Measurements from ENCODE around the gene PARD3B. TPM values are rescaled to one million over a fixed set of nuclear protein-coding genes. Genes with fewer than 3 reads are reported as not detected.

Gene PARD3B
- polyA plus RNA-seq, 3 donors: not detected

DNA sequence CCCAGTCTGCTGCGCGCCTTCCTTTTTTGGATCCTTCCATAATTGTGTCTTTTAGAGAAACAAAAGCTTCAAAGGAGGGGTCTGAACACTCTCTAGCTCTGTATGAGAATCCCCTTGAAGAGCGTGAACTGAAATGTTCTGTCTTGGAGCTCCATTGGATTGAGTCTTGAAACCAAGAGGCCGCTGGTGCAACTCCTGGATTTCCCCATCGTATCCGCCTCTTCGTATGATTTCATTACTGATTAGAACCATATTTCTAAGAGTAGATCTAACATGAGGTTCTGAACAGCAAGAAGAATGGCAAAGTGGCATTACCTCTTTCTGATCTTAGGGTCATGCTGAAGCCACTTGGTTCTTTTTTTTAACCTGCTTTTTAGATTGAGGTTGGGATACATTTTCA, 1105.7 kb downstream of the PARD3B start:
- H3K4me3 Mint-ChIP-seq: no peak overlapping the region
- no peak overlapping the region for H3K27ac ChIP-seq (ENCODE audit: low read depth in 1 of 2, low read length in 2 of 2)
- H3K4me2 ChIP-seq (replicated peaks; ENCODE audit: extremely low read depth, low read length, poor library complexity, severe bottlenecking): no peak overlapping the region
- no peaks in the 10 kb centered on the region for H3K36me3 ChIP-seq (replicated peaks in 1 of 2; ENCODE audit: control insufficient read depth in 1 of 2, insufficient read depth in 2 of 2, low read length in 2 of 2)
- intact Hi-C loops (cut with micrococcal nuclease): no loop called here
- no peaks in the 10 kb centered on the region for H3K9me3 ChIP-seq (replicated peaks in 1 of 2; ENCODE audit: control insufficient read depth in 1 of 2, insufficient read depth in 1 of 2, low read length in 2 of 2)
- H3K79me2 ChIP-seq (ENCODE audit: insufficient read depth, low read length): no peaks in the 10 kb centered on the region
- H3K27me3 ChIP-seq (ENCODE audit: control insufficient read depth in 2 of 2, insufficient read depth in 2 of 2, low read length in 2 of 2): peaks cover 2 to 3% of the 10 kb centered on the region in 2 donors
- H3K27ac Mint-ChIP-seq: no peak overlapping the region
- 97% methylated on average over 5 of the region's 7 CpGs for WGBS (ENCODE audit: insufficient coverage)
- H4K20me1 ChIP-seq (ENCODE audit: insufficient read depth, low read length): no peaks in the 10 kb centered on the region
- no peaks in the 10 kb centered on the region for H3K4me1 ChIP-seq (ENCODE audit: control insufficient read depth in 1 of 2, insufficient read depth in 2 of 2, low read length in 2 of 2)
- peaks cover 4% of the 10 kb centered on the region for H3K4me1 Mint-ChIP-seq
- H2AFZ ChIP-seq (ENCODE audit: insufficient read depth, low read depth, low read length, poor library complexity, severe bottlenecking): no peak overlapping the region
- TF ChIP-seq, protein P1, sequence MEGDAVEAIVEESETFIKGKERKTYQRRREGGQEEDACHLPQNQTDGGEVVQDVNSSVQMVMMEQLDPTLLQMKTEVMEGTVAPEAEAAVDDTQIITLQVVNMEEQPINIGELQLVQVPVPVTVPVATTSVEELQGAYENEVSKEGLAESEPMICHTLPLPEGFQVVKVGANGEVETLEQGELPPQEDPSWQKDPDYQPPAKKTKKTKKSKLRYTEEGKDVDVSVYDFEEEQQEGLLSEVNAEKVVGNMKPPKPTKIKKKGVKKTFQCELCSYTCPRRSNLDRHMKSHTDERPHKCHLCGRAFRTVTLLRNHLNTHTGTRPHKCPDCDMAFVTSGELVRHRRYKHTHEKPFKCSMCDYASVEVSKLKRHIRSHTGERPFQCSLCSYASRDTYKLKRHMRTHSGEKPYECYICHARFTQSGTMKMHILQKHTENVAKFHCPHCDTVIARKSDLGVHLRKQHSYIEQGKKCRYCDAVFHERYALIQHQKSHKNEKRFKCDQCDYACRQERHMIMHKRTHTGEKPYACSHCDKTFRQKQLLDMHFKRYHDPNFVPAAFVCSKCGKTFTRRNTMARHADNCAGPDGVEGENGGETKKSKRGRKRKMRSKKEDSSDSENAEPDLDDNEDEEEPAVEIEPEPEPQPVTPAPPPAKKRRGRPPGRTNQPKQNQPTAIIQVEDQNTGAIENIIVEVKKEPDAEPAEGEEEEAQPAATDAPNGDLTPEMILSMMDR (IDR thresholded peaks at IDR 0.05): no peak
- no peaks in the 10 kb centered on the region for H3K9me3 Mint-ChIP-seq
- no peak for DNase-seq
- H3K9ac ChIP-seq (ENCODE audit: insufficient read depth, low read length, poor library complexity, severe bottlenecking): no peak overlapping the region
- no peaks in the 10 kb centered on the region for H3K36me3 Mint-ChIP-seq
- no peak overlapping the region for H3K4me3 ChIP-seq (replicated peaks in 1 of 3; ENCODE audit: low read depth in 2 of 3, low read length in 3 of 3)
- H3K27me3 Mint-ChIP-seq (ENCODE audit: low read depth in 3 of 3): peaks cover 18% of the 10 kb centered on the region in 3 donors

DNA sequence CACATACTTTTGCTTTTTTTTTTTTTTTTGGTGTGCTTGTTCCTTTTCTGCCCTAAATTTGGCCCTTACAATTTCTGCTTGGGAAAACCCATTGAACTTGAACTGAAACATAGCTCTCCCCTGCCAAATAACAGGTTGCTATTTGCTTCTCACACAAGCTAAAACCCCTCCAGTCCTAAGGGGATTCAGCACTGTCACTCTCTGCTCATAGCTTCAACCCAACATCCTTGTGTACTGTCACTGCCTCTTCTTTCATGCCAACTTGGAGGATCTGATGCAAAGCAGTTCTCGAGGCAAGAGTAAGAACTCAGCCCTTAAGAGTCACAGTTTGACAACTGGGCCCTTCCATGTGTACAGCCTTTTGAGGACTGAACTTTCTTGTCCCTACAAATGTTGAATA, 1106.4 kb downstream of the PARD3B start:
- Histone ChIP-seq H4K20me1 (ENCODE audit: insufficient read depth, low read length) (no peaks in the 10 kb centered on the region), H3K27ac (ENCODE audit: low read depth in 1 of 2, low read length in 2 of 2) (no peak overlapping the region), H3K27me3 (ENCODE audit: control insufficient read depth in 2 of 2, insufficient read depth in 2 of 2, low read length in 2 of 2) (peaks cover 0 to 3% of the 10 kb centered on the region in 2 donors), H3K4me3 (replicated peaks in 1 of 3; ENCODE audit: low read depth in 2 of 3, low read length in 3 of 3) (no peak overlapping the region), H3K9me3 (replicated peaks in 1 of 2; ENCODE audit: control insufficient read depth in 1 of 2, insufficient read depth in 1 of 2, low read length in 2 of 2) (no peaks in the 10 kb centered on the region), H3K36me3 (replicated peaks in 1 of 2; ENCODE audit: control insufficient read depth in 1 of 2, insufficient read depth in 2 of 2, low read length in 2 of 2) (no peaks in the 10 kb centered on the region), H3K79me2 (ENCODE audit: insufficient read depth, low read length) (no peaks in the 10 kb centered on the region), H3K9ac (ENCODE audit: insufficient read depth, low read length, poor library complexity, severe bottlenecking) (no peak overlapping the region), H3K4me2 (replicated peaks; ENCODE audit: extremely low read depth, low read length, poor library complexity, severe bottlenecking) (no peak overlapping the region), H3K4me1 (ENCODE audit: control insufficient read depth in 1 of 2, insufficient read depth in 2 of 2, low read length in 2 of 2) (no peaks in the 10 kb centered on the region), H2AFZ (ENCODE audit: insufficient read depth, low read depth, low read length, poor library complexity, severe bottlenecking) (no peak overlapping the region)
- DNase-seq: no peak
- H3K9me3 Mint-ChIP-seq: no peaks in the 10 kb centered on the region
- peaks cover 3% of the 10 kb centered on the region for H3K4me1 Mint-ChIP-seq
- H3K27me3 Mint-ChIP-seq (ENCODE audit: low read depth in 3 of 3): peaks cover 17 to 20% (median 17%) of the 10 kb centered on the region in 3 donors
- H3K27ac Mint-ChIP-seq: no peak overlapping the region
- no peaks in the 10 kb centered on the region for H3K36me3 Mint-ChIP-seq
- no CpG with 5 or more reads among the region's 1 CpG for WGBS (ENCODE audit: insufficient coverage)
- intact Hi-C loops (cut with micrococcal nuclease): no loop called here
- TF ChIP-seq, protein P1 (IDR thresholded peaks at IDR 0.05): no peak
- H3K4me3 Mint-ChIP-seq: no peak overlapping the region

All from CD14-positive monocyte (primary cell).